Retina (tissue), 1 donor: ENCODE data around the gene TSPAN10.

Experiments
- DNase-seq: peaks from one replicate; pipeline ENCODE4 v3.0.0-alpha.2; 2016

The TSPAN10 gene

GRCh38 chr17:81665205-81666091 is 28.5 kb downstream of the TSPAN10 start:
- DNase-seq = no peak

- no peak for DNase-seq
These were observed 29.0 kb downstream of the TSPAN10 start for GRCh38 chr17:81666092-81666341.

GRCh38 chr17:81666342-81667191 is 29.6 kb downstream of the TSPAN10 start, which contains the start of the genes CCDC137 and OXLD1:
CCDC137 (plus strand) TSS chr17:81666737; CDS start chr17:81666767, 30 bp downstream.
OXLD1 (minus strand) TSS chr17:81666605; CDS start chr17:81666577, 28 bp downstream.
- peak; percentile 95 for DNase-seq

GRCh38 chr17:81667754-81668153 is 30.8 kb downstream of the TSPAN10 start:
- DNase-seq = no peak

GRCh38 chr17:81672504-81672903 is 35.5 kb downstream of the TSPAN10 start:
- DNase-seq = no peak

GRCh38 chr17:81672954-81673353 is 36.0 kb downstream of the TSPAN10 start:
- no peak for DNase-seq

GRCh38 chr17:81673561-81674258 is 36.7 kb downstream of the TSPAN10 start:
- no peak for DNase-seq

- peak; percentile 32 for DNase-seq
These were observed 38.7 kb downstream of the TSPAN10 start for GRCh38 chr17:81675515-81676221.

- DNase-seq = no peak
These were observed 39.9 kb downstream of the TSPAN10 start for GRCh38 chr17:81676906-81677305.

- no peak for DNase-seq
These were observed 43.2 kb downstream of the TSPAN10 start for GRCh38 chr17:81680150-81680549.

- DNase-seq = no peak
These were observed 44.7 kb downstream of the TSPAN10 start for GRCh38 chr17:81681672-81682071.

GRCh38 chr17:81682565-81683207 is 45.7 kb downstream of the TSPAN10 start:
- no peak for DNase-seq

GRCh38 chr17:81683208-81683583 is 46.2 kb downstream of the TSPAN10 start:
- DNase-seq = peak; percentile 59

- DNase-seq = peak; percentile 100
These were observed 46.8 kb downstream of the TSPAN10 start, which contains the start of the genes ARL16 and HGS for GRCh38 chr17:81683584-81684441. ARL16 (minus strand) TSS chr17:81683797; CDS start chr17:81683753, 44 bp downstream. HGS (plus strand) TSS chr17:81684011; CDS start chr17:81684067, 56 bp downstream.

- no peak for DNase-seq
These were observed 47.5 kb downstream of the TSPAN10 start for GRCh38 chr17:81684442-81684911.

GRCh38 chr17:81685108-81685507 is 48.1 kb downstream of the TSPAN10 start:
- no peak for DNase-seq

- no peak for DNase-seq
These were observed 49.6 kb downstream of the TSPAN10 start for GRCh38 chr17:81686614-81687013.

GRCh38 chr17:81687770-81688541 is 51.0 kb downstream of the TSPAN10 start:
- DNase-seq = no peak

GRCh38 chr17:81688616-81689015 is 51.6 kb downstream of the TSPAN10 start:
- DNase-seq = no peak

- no peak for DNase-seq
These were observed 53.1 kb downstream of the TSPAN10 start for GRCh38 chr17:81690066-81690465.
